Left ventricle myocardium inferior (tissue), 1 donor: ENCODE data around the gene NKX2-4. TPM values are rescaled to one million over a fixed set of nuclear protein-coding genes. Genes with fewer than 3 reads are reported as not detected.
"Not testable (repeated sequence)": the region's sequence is repeated elsewhere in the genome, so short reads cannot be mapped to it uniquely, and the experiment has no call there.

Experiments used
- DNase-seq: peaks from one replicate; pipeline ENCODE4 v3.0.0-alpha.2; 2020
- H3K27ac ChIP-seq: fragments of 200-600 bp; replicated peaks from 2 replicates; pipeline ENCODE4 v1.8.0; 2021
- H3K27me3 ChIP-seq: fragments of 200-600 bp; 2 replicates; pipeline ENCODE4 v1.8.0; 2021; ENCODE audit warnings: low read depth
- H3K36me3 ChIP-seq: fragments of 200-600 bp; 2 replicates; pipeline ENCODE4 v1.8.0; 2021
- H3K4me1 ChIP-seq: fragments of 200-600 bp; 2 replicates; pipeline ENCODE4 v1.8.0; 2021
- H3K4me3 ChIP-seq: fragments of 200-600 bp; 2 replicates; pipeline ENCODE4 v1.8.0; 2021; ENCODE audit warnings: mild to moderate bottlenecking, moderate library complexity
- H3K9me3 ChIP-seq: fragments of 200-600 bp; replicated peaks from 2 replicates; pipeline ENCODE4 v1.8.0; 2021
- intact Hi-C: fragments of 100-400 bp; cut with micrococcal nuclease; formaldehyde crosslinking; loops from one replicate; pipeline ENCODE4 v1.11.0; 2022
- total RNA-seq: library from RNA; stranded (reverse); fragmentation: NEBNext Ultra II Directional; extraction: Animal tissue kit (Norgen Biotek cat#: 25700); gene quantifications from one replicate; pipeline ENCODE4 v1.2.1, GENCODE V29; 2021
- TF ChIP-seq, protein P1 (sequence below): fragments of 200-600 bp; IDR thresholded peaks from 2 replicates; pipeline ENCODE4 v1.8.0; 2021; ENCODE audit warnings: antibody characterized with exemption, mild to moderate bottlenecking, borderline replicate concordance
- donor health status: DM: no; HTN: yes; CAD: no; lungs with severe emphysema.

The NKX2-4 gene
- total RNA-seq, 1 donor from 2014 or later: not detected

DNA sequence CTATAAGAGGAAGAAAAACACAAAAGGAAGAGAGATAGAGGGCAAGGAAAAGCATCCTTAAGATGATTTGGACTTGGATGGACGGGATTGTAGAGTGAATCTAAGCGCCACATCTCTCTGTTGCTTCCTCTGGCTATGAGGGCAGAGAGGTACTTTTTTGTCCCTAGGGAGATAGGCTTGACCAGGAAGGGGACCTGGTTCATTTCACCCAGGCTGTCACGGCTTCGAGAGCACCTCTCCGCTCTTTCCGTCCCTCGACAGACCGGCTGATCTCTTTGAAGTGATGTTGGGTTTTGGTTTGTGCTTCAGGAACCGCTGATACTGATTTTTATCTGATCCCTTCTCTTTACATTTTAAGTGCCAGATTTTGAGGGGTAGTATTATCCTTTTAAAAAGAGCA is 19.6 kb downstream of the NKX2-4 start:
- TF ChIP-seq, protein P1, sequence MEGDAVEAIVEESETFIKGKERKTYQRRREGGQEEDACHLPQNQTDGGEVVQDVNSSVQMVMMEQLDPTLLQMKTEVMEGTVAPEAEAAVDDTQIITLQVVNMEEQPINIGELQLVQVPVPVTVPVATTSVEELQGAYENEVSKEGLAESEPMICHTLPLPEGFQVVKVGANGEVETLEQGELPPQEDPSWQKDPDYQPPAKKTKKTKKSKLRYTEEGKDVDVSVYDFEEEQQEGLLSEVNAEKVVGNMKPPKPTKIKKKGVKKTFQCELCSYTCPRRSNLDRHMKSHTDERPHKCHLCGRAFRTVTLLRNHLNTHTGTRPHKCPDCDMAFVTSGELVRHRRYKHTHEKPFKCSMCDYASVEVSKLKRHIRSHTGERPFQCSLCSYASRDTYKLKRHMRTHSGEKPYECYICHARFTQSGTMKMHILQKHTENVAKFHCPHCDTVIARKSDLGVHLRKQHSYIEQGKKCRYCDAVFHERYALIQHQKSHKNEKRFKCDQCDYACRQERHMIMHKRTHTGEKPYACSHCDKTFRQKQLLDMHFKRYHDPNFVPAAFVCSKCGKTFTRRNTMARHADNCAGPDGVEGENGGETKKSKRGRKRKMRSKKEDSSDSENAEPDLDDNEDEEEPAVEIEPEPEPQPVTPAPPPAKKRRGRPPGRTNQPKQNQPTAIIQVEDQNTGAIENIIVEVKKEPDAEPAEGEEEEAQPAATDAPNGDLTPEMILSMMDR: no peak
- Histone ChIP-seq H3K9me3 (no peaks in the 10 kb centered on the region), H3K27ac (no peak overlapping the region), H3K36me3 (peaks cover 39% of the 10 kb centered on the region), H3K4me1 (peaks cover 11% of the 10 kb centered on the region), H3K27me3 (no peaks in the 10 kb centered on the region), H3K4me3 (no peak overlapping the region)
- intact Hi-C loops: no loop called here
- DNase-seq: no peak

DNA sequence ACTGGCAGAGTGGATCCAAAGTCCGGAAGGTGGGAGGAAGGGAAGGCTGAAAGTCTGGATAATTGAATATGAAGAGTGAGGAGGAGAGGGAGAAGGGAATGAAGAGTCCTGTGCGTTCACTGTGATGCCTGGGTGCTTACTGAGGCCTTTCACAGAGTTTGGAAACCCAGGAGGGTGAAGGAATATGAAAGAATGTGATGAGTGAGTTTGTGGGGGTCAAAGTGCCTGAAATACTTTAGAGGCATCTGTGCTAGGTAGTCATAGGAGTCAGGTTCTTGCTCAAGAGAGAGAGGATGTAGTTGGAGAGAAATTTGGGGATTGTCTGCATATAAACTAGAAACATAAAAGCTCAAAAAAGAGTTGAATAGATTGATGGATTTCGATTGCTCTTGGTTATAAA is 20.7 kb downstream of the NKX2-4 start:
- H3K4me3 ChIP-seq: no peak overlapping the region
- TF ChIP-seq, protein P1: no peak
- no peak overlapping the region for H3K27ac ChIP-seq
- no peaks in the 10 kb centered on the region for H3K27me3 ChIP-seq
- no peak for DNase-seq
- no peaks in the 10 kb centered on the region for H3K9me3 ChIP-seq
- H3K4me1 ChIP-seq: peaks cover 11% of the 10 kb centered on the region
- intact Hi-C loops: no loop called here
- H3K36me3 ChIP-seq: peaks cover 30% of the 10 kb centered on the region

DNA sequence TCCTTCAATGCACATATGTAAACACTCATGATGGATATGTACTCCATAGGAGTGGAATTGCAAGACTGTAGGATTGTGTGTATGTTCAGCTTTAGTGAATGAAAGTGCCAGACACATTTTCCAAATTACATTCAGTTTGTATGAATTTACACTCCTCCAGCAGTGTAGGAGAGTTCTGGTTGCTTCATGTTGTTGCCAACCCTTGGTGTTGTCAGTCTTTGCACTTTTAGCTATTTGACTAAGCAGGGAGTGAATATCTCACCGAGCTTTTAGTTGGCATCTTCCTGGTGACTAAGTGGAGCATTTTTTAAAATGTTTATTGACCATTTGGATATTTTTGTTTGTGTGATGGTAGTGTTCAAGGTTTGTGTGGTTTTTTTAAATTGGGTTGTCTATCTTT is 23.9 kb downstream of the NKX2-4 start:
- peaks cover 5% of the 10 kb centered on the region for H3K4me1 ChIP-seq
- no peak overlapping the region for H3K4me3 ChIP-seq
- no peak for DNase-seq
- peaks cover 46% of the 10 kb centered on the region for H3K36me3 ChIP-seq
- no peaks in the 10 kb centered on the region for H3K9me3 ChIP-seq
- TF ChIP-seq, protein P1: no peak
- intact Hi-C loops: no loop called here
- no peaks in the 10 kb centered on the region for H3K27me3 ChIP-seq
- no peak overlapping the region for H3K27ac ChIP-seq

DNA sequence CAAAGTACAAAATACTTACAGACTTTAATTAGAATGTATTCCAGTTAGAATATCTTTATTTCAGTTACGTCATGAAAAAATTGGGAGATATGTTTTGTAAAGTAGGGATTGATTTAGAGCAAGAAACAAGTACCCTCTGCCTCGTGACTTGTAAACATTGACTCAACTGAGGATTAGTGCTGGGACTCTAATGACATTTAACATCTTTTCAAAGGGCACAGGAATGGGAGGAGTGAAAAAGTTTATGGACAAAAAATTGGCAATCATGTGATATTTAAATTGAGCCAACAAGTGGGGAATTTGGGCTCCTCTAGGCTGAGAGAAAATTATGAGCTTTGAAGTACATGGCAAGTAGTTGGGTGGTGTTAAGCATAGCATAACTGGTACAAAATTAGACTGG is 25.3 kb downstream of the NKX2-4 start:
- Histone ChIP-seq H3K4me1 (no peaks in the 10 kb centered on the region), H3K36me3 (peaks cover 52% of the 10 kb centered on the region), H3K4me3 (no peak overlapping the region), H3K27ac (no peak overlapping the region), H3K27me3 (no peaks in the 10 kb centered on the region), H3K9me3 (no peaks in the 10 kb centered on the region)
- TF ChIP-seq, protein P1: no peak
- DNase-seq: no peak
- intact Hi-C loops: no loop called here

DNA sequence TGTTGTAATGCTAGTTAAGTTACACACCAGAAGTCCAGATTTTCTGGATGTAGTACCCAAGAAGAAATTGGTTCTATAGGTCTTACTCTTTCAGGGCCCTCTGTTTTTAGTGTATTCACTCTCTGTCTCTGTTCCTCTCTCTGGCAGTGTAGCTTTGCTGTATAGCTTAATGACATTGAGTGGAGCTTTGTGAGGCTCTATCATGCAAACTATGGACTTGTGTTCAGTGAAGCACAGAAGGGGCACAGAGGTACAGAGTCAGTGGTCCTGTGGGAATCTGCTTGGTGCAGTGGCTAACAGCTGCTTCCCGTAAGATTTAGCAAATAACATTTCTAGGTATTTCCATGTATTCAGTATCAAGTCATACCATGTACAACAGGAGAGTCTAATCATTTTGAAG is 26.1 kb downstream of the NKX2-4 start:
- TF ChIP-seq, protein P1: no peak
- no peak for DNase-seq
- H3K27me3 ChIP-seq: no peaks in the 10 kb centered on the region
- no peaks in the 10 kb centered on the region for H3K9me3 ChIP-seq
- intact Hi-C loops: no loop called here
- no peak overlapping the region for H3K4me3 ChIP-seq
- peaks cover 60% of the 10 kb centered on the region for H3K36me3 ChIP-seq
- no peaks in the 10 kb centered on the region for H3K4me1 ChIP-seq
- H3K27ac ChIP-seq: no peak overlapping the region

DNA sequence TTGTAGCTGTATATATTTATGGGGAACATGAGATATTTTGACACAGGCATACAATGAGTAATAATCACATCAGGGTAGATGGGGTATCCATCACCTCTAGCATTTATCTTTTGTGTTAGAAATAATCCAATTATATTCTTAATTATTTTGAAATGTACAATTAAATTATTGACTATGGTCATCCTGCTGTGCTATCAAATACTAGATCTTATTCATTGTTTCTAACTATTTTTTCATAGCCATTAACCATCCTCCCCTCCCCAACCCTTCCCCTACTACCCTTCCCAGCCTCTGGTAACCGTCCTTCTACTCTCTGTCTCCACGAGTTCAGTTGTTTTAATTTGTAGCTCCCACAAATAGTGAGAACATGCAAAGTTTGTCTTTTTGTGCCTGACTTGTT is 28.5 kb downstream of the NKX2-4 start:
- Histone ChIP-seq H3K27ac (no peak overlapping the region), H3K27me3 (no peaks in the 10 kb centered on the region), H3K4me1 (no peaks in the 10 kb centered on the region), H3K36me3 (peaks cover 70% of the 10 kb centered on the region), H3K9me3 (no peaks in the 10 kb centered on the region), H3K4me3 (no peak overlapping the region)
- TF ChIP-seq, protein P1: no peak
- DNase-seq: no peak
- intact Hi-C loops: no loop called here

DNA sequence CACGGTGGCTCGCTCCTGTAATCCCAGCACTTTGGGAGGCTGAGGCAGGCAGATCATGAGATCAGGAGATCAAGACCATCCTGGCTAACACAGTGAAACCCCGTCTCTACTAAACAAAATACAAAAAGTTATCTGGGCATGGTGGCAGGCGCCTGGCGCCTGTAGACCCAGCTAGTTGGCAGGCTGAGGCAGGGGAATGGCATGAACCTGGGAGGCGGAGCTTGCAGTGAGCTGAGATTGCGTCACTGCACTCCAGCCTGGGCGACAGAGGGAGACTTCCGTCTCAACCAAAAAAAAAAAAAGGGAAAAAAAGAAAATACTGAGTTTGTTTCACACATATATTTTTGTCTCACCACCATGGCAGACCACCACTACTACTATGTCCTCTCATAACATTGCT is 31.1 kb downstream of the NKX2-4 start:
- H3K27ac ChIP-seq, intact Hi-C loops: not testable (repeated sequence)
- H3K36me3 ChIP-seq: peaks cover 79% of the 10 kb centered on the region

More for the DNA sequence above, 31.1 kb downstream of the NKX2-4 start:
- H3K9me3 ChIP-seq, H3K4me1 ChIP-seq, DNase-seq, H3K27me3 ChIP-seq, H3K4me3 ChIP-seq: not testable (repeated sequence)
